Measurements from ENCODE around the gene TBX5.

TBX5 gene

DNA sequence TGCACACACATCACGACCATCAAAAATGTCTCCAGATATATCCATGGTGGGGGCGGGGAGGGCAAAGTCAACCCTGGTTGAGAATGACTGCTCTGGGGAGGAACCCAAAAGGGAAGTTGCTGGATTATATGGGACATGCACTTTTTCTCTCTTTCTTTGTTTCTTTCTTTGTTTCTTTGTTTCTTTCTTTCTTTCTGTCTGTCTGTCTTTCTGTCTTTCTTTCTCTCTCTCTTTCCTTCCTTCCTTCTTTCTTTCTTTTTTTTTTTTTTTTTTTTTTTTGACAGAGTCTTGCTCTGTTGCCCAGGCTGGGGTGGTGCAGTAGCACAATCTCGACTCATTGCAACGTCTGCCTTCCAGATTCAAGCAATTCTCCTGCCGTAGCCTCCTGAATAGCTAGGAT lies 71.5 kb downstream of the TBX5 start:
- no peak for DNase-seq (ENCODE audit: low spot score)
- in situ Hi-C loops (cut with MboI; ENCODE audit: low sequenced_read_pairs, unreplicated experiment), result no loop called here
- TF ChIP-seq, protein P1, sequence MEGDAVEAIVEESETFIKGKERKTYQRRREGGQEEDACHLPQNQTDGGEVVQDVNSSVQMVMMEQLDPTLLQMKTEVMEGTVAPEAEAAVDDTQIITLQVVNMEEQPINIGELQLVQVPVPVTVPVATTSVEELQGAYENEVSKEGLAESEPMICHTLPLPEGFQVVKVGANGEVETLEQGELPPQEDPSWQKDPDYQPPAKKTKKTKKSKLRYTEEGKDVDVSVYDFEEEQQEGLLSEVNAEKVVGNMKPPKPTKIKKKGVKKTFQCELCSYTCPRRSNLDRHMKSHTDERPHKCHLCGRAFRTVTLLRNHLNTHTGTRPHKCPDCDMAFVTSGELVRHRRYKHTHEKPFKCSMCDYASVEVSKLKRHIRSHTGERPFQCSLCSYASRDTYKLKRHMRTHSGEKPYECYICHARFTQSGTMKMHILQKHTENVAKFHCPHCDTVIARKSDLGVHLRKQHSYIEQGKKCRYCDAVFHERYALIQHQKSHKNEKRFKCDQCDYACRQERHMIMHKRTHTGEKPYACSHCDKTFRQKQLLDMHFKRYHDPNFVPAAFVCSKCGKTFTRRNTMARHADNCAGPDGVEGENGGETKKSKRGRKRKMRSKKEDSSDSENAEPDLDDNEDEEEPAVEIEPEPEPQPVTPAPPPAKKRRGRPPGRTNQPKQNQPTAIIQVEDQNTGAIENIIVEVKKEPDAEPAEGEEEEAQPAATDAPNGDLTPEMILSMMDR (IDR thresholded peaks at IDR 0.05; ENCODE audit: borderline replicate concordance, control extremely low read depth, extremely low read depth, insufficient read depth, missing control alignments), result no peak

DNA sequence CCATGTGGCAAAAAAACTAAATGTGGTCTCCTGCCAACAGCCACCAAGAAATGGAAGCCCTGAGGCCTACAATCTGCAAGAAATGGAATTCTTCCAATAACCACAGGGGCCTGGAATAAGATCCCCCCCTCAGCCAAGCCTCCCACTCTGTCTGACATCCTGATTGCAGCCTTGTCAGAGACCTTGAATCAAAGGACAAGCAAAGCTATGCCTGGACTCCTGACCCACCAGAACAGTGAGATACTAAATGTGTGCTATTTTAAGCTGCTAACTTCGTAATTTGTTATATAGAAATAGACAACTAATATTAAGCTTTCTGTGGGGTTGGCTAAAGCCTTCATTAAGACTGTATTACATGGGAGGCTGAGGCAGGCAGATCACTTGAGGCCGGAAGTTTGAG lies 77.7 kb downstream of the TBX5 start:
- in situ Hi-C loops (cut with MboI; ENCODE audit: low sequenced_read_pairs, unreplicated experiment), result no loop called here
- DNase-seq (ENCODE audit: low spot score), result no peak
- TF ChIP-seq, protein P1 (IDR thresholded peaks at IDR 0.05; ENCODE audit: borderline replicate concordance, control extremely low read depth, extremely low read depth, insufficient read depth, missing control alignments), result no peak

DNA sequence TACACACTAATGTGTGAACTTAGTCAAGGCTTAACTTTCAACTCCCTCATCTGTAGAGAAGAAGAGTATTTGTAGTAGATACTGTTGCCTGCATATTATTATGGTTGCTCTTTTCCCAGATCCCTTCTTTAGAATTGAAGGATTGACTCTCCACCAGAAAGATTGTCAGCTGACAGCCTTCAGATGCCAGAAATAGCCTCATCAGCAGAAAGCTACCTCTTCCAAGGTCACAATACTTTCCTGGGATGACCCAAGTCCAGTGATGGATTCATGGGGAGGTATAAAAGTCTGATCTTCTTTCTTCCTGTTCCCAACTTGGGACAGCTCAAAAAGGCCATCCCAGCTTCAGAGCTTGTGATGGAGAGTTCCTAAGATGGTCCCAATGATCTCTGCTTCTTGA lies 78.2 kb downstream of the TBX5 start:
- in situ Hi-C loops (cut with MboI; ENCODE audit: low sequenced_read_pairs, unreplicated experiment), result no loop called here
- TF ChIP-seq, protein P1 (IDR thresholded peaks at IDR 0.05; ENCODE audit: borderline replicate concordance, control extremely low read depth, extremely low read depth, insufficient read depth, missing control alignments), result no peak
- DNase-seq (ENCODE audit: low spot score), result no peak

DNA sequence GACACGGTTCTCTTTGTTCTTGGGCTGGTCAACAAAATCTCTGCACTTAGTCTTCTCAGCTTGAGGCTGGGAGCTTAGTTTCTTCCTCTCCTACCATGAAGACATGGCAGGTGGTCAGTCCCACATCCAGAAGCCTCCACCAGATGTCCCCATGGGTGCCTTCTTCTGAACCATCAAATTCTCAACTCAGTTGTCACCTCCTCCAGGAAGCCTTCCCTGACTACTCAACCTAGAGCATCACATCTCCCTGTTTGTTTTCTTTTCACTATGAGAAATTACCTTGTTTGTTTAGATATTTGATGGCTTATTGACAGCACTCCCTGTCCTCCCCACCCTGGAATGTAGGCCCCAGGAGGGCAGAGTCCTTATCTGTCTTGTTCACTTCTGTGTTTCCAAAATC lies 84.4 kb downstream of the TBX5 start:
- in situ Hi-C loops (cut with MboI; ENCODE audit: low sequenced_read_pairs, unreplicated experiment), result no loop called here
- TF ChIP-seq, protein P1 (IDR thresholded peaks at IDR 0.05; ENCODE audit: borderline replicate concordance, control extremely low read depth, extremely low read depth, insufficient read depth, missing control alignments), result no peak
- no peak for DNase-seq (ENCODE audit: low spot score)

DNA sequence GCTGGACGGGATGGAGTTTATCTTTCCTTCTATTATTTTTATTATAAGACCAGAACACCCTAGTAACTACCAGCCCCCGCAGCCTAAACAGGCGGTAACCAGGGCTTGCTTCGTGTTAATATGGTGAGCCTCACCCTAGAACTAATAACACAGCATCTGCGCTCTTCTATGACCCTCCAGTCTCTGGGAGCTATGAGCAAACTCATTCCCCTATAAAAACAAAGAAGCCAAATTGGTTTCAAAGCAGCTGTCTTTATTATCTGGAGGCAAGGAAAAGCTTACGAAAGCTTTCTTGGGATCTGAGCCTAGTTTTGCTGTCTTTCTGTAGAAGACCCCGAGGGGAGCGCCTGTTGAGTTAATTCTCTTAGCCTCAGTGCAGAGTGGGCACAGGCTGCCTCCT lies 85.0 kb downstream of the TBX5 start:
- TF ChIP-seq, protein P1 (IDR thresholded peaks at IDR 0.05; ENCODE audit: borderline replicate concordance, control extremely low read depth, extremely low read depth, insufficient read depth, missing control alignments), result no peak
- in situ Hi-C loops (cut with MboI; ENCODE audit: low sequenced_read_pairs, unreplicated experiment), result no loop called here

DNA sequence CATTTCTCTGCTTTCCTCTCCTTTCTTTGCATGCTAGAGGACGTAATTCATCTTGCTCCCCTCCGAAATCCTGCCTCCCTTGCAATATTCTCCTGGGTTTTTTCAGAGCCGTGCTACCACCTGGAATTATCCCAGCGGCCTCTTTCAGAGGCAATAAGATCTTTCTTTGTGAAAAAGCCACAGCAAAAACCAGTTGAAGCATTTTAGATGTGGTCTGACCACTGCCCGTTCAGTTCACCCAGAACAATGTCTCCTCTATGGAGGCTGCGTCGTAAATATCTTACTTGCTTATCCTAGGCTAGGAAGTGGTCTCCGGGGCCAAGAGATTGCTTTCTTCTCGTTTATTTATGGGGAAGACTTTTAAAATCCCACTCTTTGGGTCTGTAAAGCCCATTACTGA lies 85.8 kb downstream of the TBX5 start:
- in situ Hi-C loops (cut with MboI; ENCODE audit: low sequenced_read_pairs, unreplicated experiment), result no loop called here
- TF ChIP-seq, protein P1 (IDR thresholded peaks at IDR 0.05; ENCODE audit: borderline replicate concordance, control extremely low read depth, extremely low read depth, insufficient read depth, missing control alignments), result no peak
- no peak for DNase-seq (ENCODE audit: low spot score)

More for the DNA sequence above, 85.0 kb downstream of the TBX5 start:
- DNase-seq (ENCODE audit: low spot score), result no peak

DNA sequence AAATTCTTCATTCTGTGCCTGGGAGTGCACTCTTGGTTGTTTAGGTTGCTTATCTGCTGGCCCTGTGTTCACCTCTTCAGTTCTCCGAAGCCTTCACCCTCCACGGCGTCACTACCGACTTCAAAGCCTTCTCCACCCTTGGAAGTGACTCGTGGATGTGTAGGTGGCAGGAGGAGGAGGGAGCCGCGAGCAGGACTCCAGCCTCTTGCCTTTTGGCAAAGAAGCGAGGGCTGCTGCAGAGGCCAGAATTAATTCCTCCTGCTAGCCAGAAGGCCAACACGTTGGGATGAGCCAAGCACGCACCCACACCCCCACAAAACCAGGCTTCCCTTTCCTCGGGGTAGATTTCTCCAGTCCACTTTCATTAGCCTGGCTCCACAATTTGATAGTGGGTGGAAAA lies 86.5 kb downstream of the TBX5 start:
- in situ Hi-C loops (cut with MboI; ENCODE audit: low sequenced_read_pairs, unreplicated experiment), result no loop called here
- DNase-seq (ENCODE audit: low spot score), result no peak
- TF ChIP-seq, protein P1 (IDR thresholded peaks at IDR 0.05; ENCODE audit: borderline replicate concordance, control extremely low read depth, extremely low read depth, insufficient read depth, missing control alignments), result no peak

Measured in GM13976 (cell line).